Neural progenitor cell (in vitro differentiated cells): Measurements from ENCODE around the gene ARMC9.

Experiments
- EZH2 ChIP-seq: fragments of 200-600 bp; sonication (generic); IDR thresholded peaks from 2 replicates; pipeline ENCODE4 v1.6.1; 2017; ENCODE audit warnings: antibody characterized with exemption, mild to moderate bottlenecking, moderate library complexity
- EZH2phosphoT487 ChIP-seq: fragments of 200-600 bp; sonication (generic); IDR thresholded peaks from 2 replicates; pipeline ENCODE4 v1.6.1; 2017; ENCODE audit warnings: antibody characterized with exemption
- TF ChIP-seq, protein P1 (sequence below): fragments of 200-600 bp; sonication (generic); IDR thresholded peaks from 2 replicates; pipeline ENCODE4 v1.5.1; 2017; ENCODE audit warnings: antibody characterized with exemption, mild to moderate bottlenecking

DNA sequence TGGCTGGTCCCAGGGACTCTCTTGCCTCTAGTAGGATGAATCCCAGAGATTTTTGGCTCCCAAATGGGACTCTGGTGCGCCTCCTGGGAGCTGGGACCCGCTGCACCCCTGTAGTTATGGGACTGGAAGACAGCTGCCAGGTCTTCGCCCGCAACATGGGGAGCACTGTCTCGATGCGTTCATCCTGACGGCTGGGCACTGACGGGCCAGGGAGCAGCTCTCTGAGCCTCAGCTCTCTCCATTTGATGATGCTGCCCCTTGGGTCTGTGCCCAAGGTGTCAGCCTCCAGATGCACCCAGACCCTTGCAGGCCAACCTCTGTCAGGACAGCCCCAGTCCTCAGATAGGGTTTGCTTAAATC is 9.3 kb upstream of the ARMC9 start:
- TF ChIP-seq, protein P1, sequence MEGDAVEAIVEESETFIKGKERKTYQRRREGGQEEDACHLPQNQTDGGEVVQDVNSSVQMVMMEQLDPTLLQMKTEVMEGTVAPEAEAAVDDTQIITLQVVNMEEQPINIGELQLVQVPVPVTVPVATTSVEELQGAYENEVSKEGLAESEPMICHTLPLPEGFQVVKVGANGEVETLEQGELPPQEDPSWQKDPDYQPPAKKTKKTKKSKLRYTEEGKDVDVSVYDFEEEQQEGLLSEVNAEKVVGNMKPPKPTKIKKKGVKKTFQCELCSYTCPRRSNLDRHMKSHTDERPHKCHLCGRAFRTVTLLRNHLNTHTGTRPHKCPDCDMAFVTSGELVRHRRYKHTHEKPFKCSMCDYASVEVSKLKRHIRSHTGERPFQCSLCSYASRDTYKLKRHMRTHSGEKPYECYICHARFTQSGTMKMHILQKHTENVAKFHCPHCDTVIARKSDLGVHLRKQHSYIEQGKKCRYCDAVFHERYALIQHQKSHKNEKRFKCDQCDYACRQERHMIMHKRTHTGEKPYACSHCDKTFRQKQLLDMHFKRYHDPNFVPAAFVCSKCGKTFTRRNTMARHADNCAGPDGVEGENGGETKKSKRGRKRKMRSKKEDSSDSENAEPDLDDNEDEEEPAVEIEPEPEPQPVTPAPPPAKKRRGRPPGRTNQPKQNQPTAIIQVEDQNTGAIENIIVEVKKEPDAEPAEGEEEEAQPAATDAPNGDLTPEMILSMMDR: no peak
- TF ChIP-seq EZH2phosphoT487 (no peak), EZH2 (no peak)
